GM23248 (cell line): ENCODE results near the gene UBE2R2. TPM values are rescaled to one million over a fixed set of nuclear protein-coding genes. Genes with fewer than 3 reads are reported as not detected.
"Not testable (repeated sequence)": the region's sequence is repeated elsewhere in the genome, so short reads cannot be mapped to it uniquely, and the experiment has no call there.

ENCODE experiments used
- DNase-seq: peaks from one replicate; pipeline ENCODE4 v3.0.0-alpha.2; 2015
- H2AFZ ChIP-seq: fragments of 200-600 bp; sonication (generic); 2 replicates; pipeline ENCODE4 v1.6.1; 2016; ENCODE audit warnings: antibody characterized with exemption
- H3F3A ChIP-seq: fragments of 200-600 bp; sonication (generic); 2 replicates; pipeline ENCODE4 v1.6.1; 2016; ENCODE audit warnings: mild to moderate bottlenecking, antibody characterized with exemption, mixed run types; ENCODE audit not compliant: insufficient read depth
- H3K27ac ChIP-seq: fragments of 200-600 bp; sonication (generic); 2 replicates; pipeline ENCODE4 v1.5.1; 2016; ENCODE audit warnings: mild to moderate bottlenecking
- H3K27me3 ChIP-seq: fragments of 200-600 bp; sonication (generic); replicated peaks from 2 replicates; pipeline ENCODE4 v1.6.1; 2016; ENCODE audit warnings: mild to moderate bottlenecking; ENCODE audit not compliant: insufficient read depth
- H3K36me3 ChIP-seq: fragments of 200-600 bp; sonication (generic); 2 replicates; pipeline ENCODE4 v1.6.1; 2016; ENCODE audit warnings: low read depth, mild to moderate bottlenecking
- H3K4me1 ChIP-seq: fragments of 200-600 bp; sonication (generic); 2 replicates; pipeline ENCODE4 v1.6.1; 2016; ENCODE audit warnings: mild to moderate bottlenecking; ENCODE audit not compliant: insufficient read depth
- H3K4me2 ChIP-seq: fragments of 200-600 bp; sonication (generic); one replicate; pipeline ENCODE4 v1.6.1; 2016; ENCODE audit warnings: mild to moderate bottlenecking; ENCODE audit not compliant: unreplicated experiment
- H3K4me3 ChIP-seq: fragments of 200-600 bp; sonication (generic); 2 replicates; pipeline ENCODE4 v1.5.1; 2016; ENCODE audit warnings: mild to moderate bottlenecking
- H3K79me2 ChIP-seq: fragments of 200-600 bp; sonication (generic); 2 replicates; pipeline ENCODE4 v1.6.1; 2016; ENCODE audit warnings: mild to moderate bottlenecking; ENCODE audit not compliant: insufficient read depth
- H3K9ac ChIP-seq: fragments of 200-600 bp; sonication (generic); 2 replicates; pipeline ENCODE4 v1.6.1; 2016; ENCODE audit warnings: mild to moderate bottlenecking
- H3K9me2 ChIP-seq: fragments of 200-600 bp; sonication (generic); 2 replicates; pipeline ENCODE4 v1.6.1; 2016; ENCODE audit warnings: mixed run types, mild to moderate bottlenecking, moderate library complexity; ENCODE audit not compliant: insufficient read depth
- H3K9me3 ChIP-seq: fragments of 200-600 bp; sonication (generic); one replicate; pipeline ENCODE4 v1.6.1; 2017; ENCODE audit warnings: low read depth
- H4K20me1 ChIP-seq: fragments of 200-600 bp; sonication (generic); 2 replicates; pipeline ENCODE4 v1.6.0; 2016; ENCODE audit not compliant: insufficient read depth
- EZH2 ChIP-seq: fragments of 200-600 bp; sonication (generic); IDR thresholded peaks from 2 replicates; pipeline ENCODE4 v1.6.1; 2018; ENCODE audit warnings: antibody characterized with exemption, mild to moderate bottlenecking; ENCODE audit not compliant: insufficient read depth, poor library complexity, severe bottlenecking
- EZH2phosphoT487 ChIP-seq: fragments of 200-600 bp; sonication (generic); IDR thresholded peaks from 2 replicates; pipeline ENCODE4 v1.6.1; 2018; ENCODE audit warnings: antibody characterized with exemption, moderate library complexity, mild to moderate bottlenecking, low read depth; ENCODE audit not compliant: insufficient read depth
- WGBS, 2 experiments: methylation state at CpG; one replicate each; pipeline ENCODE4 v1.1.6; 2015 to 2017; ENCODE audit warnings: low lambda C conversion rate in 2 of 2, low coverage in 1 of 2; ENCODE audit errors: missing lambda C conversion rate in 2 of 2; 5-methylcytosine and 5-hydroxymethylcytosine counted together
- in situ Hi-C: fragments of 300-500 bp; cut with MboI; formaldehyde crosslinking; loops from 2 replicates; pipeline ENCODE4 v1.15.0; 2020
- polyA plus RNA-seq: library from polyadenylated mRNA; unstranded; fragments of >200 nt; fragmentation: Nextera tagmentation; extraction: Ambion mirVana; gene quantifications from 2 replicates; pipeline ENCODE4 v1.2.1, GENCODE V29; 2016
- total RNA-seq: library from RNA; depleted of rRNA; stranded (reverse); fragments of >200 nt; shearing (Covaris generic); gene quantifications from 2 replicates; pipeline ENCODE4 v1.2.3, GENCODE V29; 2014

Gene UBE2R2
- total and polyA plus RNA-seq, 2 experiments from 2014 or later: 16.0 to 18.9 TPM

GRCh38 chr9:33823801-33824200 lies 6.8 kb downstream of the UBE2R2 start:
- no peak for TF ChIP-seq EZH2phosphoT487
- TF ChIP-seq EZH2: no peak
- no peak for DNase-seq
- H3K4me1 ChIP-seq: peaks cover 23% of the 10 kb centered on the region
- 0 out of 2 replicates have a peak, but pooled peaks cover 5% of the 10 kb centered on the region for H3K36me3 ChIP-seq
- H3K4me3 ChIP-seq: no peak overlapping the region
- H3K79me2 ChIP-seq: peaks cover 100% of the 10 kb centered on the region
- H3K27me3 ChIP-seq: no peaks in the 10 kb centered on the region
- no peak overlapping the region for H2AFZ ChIP-seq
- peaks cover 13% of the 10 kb centered on the region; the same call in 1 of the 2 replicates for H4K20me1 ChIP-seq
- WGBS, 2 experiments: 72 to 80% methylated on average over 3 of the region's 3 CpGs
- no peak overlapping the region for H3K9ac ChIP-seq
- no peak overlapping the region for H3K27ac ChIP-seq
- H3K4me2 ChIP-seq: no peak overlapping the region
- in situ Hi-C loops: no loop called here
- no peaks in the 10 kb centered on the region for H3K9me3 ChIP-seq
- H3F3A ChIP-seq: peaks cover 16% of the 10 kb centered on the region
- H3K9me2 ChIP-seq: no peaks in the 10 kb centered on the region

DNA sequence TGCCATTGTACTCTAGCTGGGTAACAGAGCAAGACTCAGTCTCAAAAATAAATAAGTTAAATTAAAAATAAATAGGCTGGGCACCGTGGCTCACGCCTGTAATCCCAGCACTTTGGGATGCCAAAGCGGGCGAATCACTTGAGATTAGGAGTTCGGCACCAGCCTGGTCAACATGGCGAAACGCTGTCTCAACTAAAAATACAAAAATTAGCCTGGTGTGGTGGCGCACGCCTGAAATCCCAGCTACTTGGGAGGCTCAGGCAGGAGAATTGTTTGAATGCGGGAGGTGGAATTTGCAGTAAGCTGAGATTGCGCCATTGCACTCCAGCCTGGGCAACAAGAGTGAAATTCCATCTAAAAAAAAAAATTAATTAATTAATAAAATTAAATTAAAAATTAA lies 10.3 kb downstream of the UBE2R2 start:
- DNase-seq, H2AFZ ChIP-seq, H3F3A ChIP-seq, H3K9me3 ChIP-seq, H3K4me3 ChIP-seq, H3K4me2 ChIP-seq, H3K4me1 ChIP-seq, in situ Hi-C loops, H3K36me3 ChIP-seq, H3K9ac ChIP-seq, H3K27me3 ChIP-seq, H3K27ac ChIP-seq, H3K9me2 ChIP-seq: not testable (repeated sequence)
- Histone ChIP-seq H3K79me2 (peaks cover 100% of the 10 kb centered on the region), H4K20me1 (peaks cover 11% of the 10 kb centered on the region; the same call in 1 of the 2 replicates)
- 98 to 99% methylated on average over 11 of the region's 11 CpGs for WGBS, 2 experiments

GRCh38 chr9:33829641-33830230 lies 12.8 kb downstream of the UBE2R2 start:
- WGBS, 2 experiments: 95 to 98% methylated on average over 16 to 17 of the region's 17 CpGs
- H2AFZ ChIP-seq, H3K9me3 ChIP-seq, H3K36me3 ChIP-seq, H3K9ac ChIP-seq, H3K4me2 ChIP-seq, in situ Hi-C loops, DNase-seq, H3K27me3 ChIP-seq, H3K4me3 ChIP-seq, H3K9me2 ChIP-seq, H3F3A ChIP-seq, H3K27ac ChIP-seq: not testable (repeated sequence)
- Histone ChIP-seq H3K4me1 (peaks cover 13% of the 10 kb centered on the region; the same call in 1 of the 2 replicates), H4K20me1 (peaks cover 11% of the 10 kb centered on the region; the same call in 1 of the 2 replicates), H3K79me2 (peaks cover 100% of the 10 kb centered on the region)

- Histone ChIP-seq H3K9me2 (no peaks in the 10 kb centered on the region), H3K27ac (peak overlapping the region; percentile 76), H3K9ac (peak overlapping the region; percentile 47), H3F3A (peaks cover 29% of the 10 kb centered on the region), H2AFZ (no peak overlapping the region), H3K36me3 (no peaks in the 10 kb centered on the region), H3K79me2 (peaks cover 97% of the 10 kb centered on the region), H3K4me1 (peaks cover 46% of the 10 kb centered on the region), H3K4me3 (0 out of 2 replicates have a peak overlapping the region, but pooled peaks have one; percentile 17), H4K20me1 (no peaks in the 10 kb centered on the region; the same call in 1 of the 2 replicates), H3K9me3 (no peaks in the 10 kb centered on the region), H3K27me3 (no peaks in the 10 kb centered on the region), H3K4me2 (peak overlapping the region; percentile 49)
- in situ Hi-C loops: no loop called here
- TF ChIP-seq EZH2phosphoT487 (no peak), EZH2 (no peak)
- 66 to 69% methylated on average over 11 of the region's 11 CpGs for WGBS, 2 experiments
- DNase-seq: no peak
Observed at GRCh38 chr9:33835625-33836260, 18.8 kb downstream of the UBE2R2 start.

DNA sequence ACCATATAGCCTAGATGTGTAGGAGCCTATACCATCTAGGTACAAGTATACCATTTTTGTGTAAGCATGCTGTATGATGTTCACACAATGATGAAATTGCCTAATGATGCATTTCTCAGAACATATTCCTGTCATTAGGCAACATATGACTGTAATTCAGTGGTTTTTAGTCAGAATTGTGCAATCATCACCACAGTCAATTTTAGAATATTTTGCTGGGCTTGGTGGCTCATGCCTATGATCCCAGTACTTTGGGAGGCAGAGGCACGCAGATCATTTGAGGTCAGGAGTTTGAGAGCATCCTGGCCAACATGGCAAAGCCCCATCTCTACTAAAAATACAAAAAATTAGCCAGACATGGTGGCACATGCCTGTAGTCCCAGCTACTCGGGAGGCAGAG lies 19.3 kb downstream of the UBE2R2 start:
- DNase-seq: peak; percentile 93
- peaks cover 29% of the 10 kb centered on the region for H3F3A ChIP-seq
- H3K79me2 ChIP-seq: peaks cover 97% of the 10 kb centered on the region
- peak overlapping the region; percentile 47 for H3K9ac ChIP-seq
- peaks cover 51% of the 10 kb centered on the region for H3K4me1 ChIP-seq
- peak overlapping the region; percentile 49 for H3K4me2 ChIP-seq
- 0 out of 2 replicates have a peak, but pooled peaks have one; percentile 61 for TF ChIP-seq EZH2phosphoT487
- H2AFZ ChIP-seq, in situ Hi-C loops, H3K9me2 ChIP-seq, H4K20me1 ChIP-seq, H3K27me3 ChIP-seq, H3K9me3 ChIP-seq, H3K36me3 ChIP-seq: not testable (repeated sequence)
- 0 out of 2 replicates have a peak overlapping the region, but pooled peaks have one; percentile 17 for H3K4me3 ChIP-seq
- peak overlapping the region; percentile 76 for H3K27ac ChIP-seq
- 0 to 3% methylated on average over 2 of the region's 2 CpGs for WGBS, 2 experiments
